GM21619 (cell line): ENCODE data around the gene FRMPD1.
A peak's percentile ranks its signal among the peaks of the same experiment; 100 is the strongest.

ENCODE experiments used
- ATAC-seq: cut with Tn5 transposase; IDR thresholded peaks from one replicate; pipeline ENCODE4 v1.9.1; 2021; ENCODE audit not compliant: unreplicated experiment

FRMPD1 gene

DNA sequence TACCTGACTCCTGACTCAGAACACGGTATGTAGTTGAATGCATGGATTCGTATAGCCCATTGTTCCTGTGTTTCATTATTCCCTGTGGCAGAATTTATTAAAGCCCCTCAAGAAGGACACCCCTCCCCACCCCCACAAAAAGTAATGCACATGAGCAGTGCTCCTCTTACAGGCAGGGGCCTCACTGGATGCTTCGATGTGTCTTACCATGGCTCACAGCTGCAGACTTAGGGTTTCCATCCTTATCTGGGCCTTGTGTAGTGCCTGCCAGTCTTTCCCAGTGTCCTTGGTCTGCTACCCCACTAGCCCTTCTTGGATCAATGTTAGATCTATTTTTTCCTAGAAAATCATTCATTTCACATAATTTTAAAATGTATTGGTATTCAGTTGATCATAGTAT is 119.2 kb downstream of the FRMPD1 start:
- no peak for ATAC-seq

DNA sequence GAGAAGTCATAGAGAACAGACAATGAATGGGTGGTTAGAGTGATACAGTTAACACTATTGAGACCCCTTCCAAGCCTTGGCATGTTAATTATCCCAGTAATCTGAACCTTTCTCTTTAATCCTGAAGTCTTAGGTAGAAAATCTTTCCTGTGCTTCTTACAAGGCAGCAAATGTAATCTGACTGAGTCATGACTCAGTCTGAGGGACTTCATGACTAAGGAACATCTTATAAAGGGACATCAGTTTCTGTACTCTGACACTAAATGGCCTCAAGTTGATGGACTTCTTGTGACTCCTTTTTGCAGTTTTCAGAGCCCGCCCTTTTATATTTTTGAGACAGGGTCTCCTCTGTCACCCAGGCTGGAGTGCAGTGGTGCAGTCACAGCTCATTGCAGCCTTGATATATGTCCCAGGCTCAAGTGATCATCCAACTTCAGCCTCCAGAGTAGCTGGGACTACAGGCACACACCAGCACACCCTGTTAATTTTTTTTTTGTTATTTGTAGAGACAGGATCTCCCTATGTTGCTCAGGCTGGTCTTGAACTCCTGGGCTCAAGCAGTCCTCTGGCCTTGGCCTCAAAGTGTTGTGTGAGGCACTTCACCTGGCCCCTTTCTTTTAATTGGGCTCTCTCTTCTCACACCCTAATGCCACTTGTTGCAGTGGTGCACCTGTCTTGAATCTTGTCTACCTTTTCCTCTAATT is 124.6 kb downstream of the FRMPD1 start:
- no peak for ATAC-seq

DNA sequence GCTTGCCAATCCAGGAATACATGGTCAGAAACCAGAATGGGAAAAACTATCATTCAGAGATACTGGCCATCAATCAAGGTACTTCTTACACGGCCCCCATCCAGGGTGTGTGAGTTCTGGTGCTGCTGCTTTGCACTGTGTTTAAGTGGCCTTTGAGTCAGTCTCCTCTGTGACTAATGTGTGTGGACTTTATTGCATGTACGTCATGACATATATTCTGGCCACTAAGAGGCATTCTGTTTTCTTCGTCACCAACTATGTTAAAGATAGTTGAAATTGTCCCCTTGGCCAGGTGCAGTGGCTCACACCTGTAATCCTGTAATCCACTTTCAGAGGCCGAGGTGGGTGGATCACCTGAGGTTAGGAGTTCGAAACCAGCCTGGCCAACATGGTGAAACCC is 125.6 kb downstream of the FRMPD1 start:
- ATAC-seq, result no peak

DNA sequence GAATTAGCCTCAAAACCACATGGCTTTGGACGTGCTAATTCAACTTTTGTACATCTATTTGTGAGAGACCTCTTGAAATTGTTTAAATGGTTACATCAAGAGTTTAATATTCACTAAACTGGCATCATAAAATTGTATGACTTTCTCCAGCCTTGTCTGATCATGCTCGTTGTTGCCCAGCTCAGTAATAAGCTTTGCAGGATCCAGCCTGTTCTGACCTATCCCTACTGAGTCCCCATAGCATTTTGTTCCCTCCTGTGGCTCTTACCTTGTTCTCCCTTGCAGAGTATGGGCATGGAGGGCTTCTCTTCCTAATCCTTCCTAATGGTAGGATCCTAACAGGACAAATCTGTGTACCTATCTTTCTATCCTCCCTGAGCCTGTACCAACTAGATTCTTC is 127.8 kb downstream of the FRMPD1 start:
- ATAC-seq, result no peak

DNA sequence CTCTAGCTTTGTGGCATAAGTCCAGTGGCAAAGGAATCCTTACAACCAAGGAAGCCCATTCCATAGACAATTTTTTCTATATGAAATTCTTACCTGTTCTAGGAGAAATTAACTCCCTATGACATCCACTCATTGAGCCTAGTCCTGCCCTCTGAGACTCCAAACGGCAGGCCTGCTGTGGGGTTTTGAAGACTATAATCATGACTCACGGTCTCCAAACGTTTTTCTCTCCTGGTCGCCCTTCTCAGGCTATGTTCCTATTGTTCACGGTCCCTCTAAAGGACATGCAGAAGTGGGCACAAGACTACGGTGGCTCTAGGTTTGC is 133.5 kb downstream of the FRMPD1 start:
- ATAC-seq, result no peak

DNA sequence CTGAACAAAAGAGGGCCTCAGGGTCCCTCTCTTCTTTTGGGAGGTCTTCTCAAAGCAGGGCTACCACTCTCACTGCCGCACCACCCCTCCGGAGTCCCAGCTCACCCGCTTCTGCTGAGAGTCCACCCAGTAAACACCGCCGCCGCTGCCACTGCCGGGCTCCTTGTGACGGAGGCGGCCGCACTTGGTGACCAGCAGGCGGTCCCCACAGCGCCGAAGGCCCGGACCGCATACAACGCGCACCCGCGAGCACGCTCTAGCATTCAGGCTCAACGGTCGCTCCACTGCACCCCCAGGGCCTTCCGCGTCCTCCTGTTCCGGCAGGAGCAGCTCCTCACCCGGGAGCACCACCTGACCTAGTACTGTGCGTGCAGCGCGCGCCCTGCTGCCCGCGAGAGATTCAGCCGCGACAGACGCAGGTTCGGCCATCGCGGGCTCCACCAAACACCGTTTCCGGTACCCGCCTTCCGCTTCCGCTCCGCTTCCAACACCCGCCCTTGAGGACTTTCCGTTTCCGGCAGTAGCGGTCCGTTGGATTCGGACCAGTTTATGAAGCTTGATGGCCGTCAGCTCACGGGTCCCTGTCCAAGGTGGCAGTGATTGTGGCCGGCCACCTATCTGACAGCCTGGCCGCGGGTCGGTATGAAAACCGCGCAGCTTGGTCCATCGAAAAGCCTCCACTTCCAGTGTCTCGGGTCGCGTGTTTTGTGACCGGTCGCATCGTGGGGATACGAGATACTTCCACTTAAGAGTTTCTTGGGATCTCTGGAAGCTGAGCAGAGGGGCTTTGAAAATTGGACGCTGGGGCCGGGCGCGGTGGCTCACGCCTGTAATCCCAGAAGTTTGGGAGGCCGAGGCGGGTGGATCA is 134.1 kb downstream of the FRMPD1 start, which contains the start of gene EXOSC3:
Gene EXOSC3, minus strand, starts transcription at position 449 of the 868 bp plus-strand sequence. Its CDS starts 20 bp downstream, at position 429.
- ATAC-seq, result peak; percentile 95

DNA sequence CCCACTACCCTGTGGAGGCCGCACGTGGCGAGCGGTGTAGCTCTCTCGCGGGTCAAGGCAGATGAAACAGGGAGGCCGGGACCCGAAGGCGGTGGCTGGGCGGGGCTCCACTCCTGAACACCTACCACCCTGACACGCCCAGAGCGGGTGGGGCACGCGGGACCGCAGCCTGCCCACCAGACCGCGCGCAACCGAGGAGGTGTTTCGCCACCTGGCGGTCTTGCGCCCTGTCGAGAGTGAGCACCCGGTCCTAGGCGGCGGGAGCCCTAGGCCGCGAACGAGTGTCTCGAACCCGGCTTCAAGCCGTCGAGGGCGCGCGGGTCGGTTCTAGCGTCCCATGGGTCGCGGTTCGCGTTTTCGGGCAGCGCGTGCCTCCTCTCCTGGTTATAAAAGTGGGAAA is 136.3 kb downstream of the FRMPD1 start:
- ATAC-seq, result no peak

DNA sequence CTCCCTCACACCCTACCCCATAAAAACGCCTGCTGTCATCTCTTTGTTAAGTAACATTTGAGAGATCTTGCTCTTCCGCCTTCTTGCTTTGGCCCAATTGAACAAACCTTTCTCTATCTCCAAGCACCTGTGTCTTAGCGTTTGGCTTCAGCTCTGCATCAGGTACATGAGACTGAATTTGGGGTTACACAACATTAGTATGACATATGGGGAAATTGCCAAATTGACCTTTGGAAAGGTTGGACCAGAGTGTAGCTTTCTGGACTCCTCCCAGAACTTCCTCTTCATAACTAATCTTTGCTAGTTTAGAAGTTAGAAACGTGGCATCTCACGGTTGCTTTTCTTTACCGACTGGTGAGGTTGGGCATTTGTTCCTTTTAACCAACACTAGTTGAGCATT is 137.6 kb downstream of the FRMPD1 start:
- no peak for ATAC-seq

DNA sequence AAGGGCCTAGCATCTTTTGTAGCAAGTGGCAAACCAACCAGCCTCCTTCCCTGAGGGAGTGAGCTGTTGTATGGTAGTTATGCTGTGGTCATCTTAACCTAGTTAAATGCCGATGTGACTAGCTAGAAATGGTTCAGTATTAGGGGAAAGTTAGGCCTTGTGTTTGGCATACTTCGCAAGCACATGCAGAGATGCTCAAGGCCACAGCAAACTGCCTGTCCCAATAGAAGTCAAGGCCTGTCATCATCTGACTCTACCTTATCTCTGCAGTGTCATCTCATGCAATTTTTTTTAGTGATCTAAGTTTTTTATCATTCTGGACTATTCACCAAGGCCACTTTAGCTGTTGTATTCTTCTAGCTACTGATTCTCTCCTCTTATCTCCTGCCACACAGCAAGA is 139.3 kb downstream of the FRMPD1 start:
- no peak for ATAC-seq

DNA sequence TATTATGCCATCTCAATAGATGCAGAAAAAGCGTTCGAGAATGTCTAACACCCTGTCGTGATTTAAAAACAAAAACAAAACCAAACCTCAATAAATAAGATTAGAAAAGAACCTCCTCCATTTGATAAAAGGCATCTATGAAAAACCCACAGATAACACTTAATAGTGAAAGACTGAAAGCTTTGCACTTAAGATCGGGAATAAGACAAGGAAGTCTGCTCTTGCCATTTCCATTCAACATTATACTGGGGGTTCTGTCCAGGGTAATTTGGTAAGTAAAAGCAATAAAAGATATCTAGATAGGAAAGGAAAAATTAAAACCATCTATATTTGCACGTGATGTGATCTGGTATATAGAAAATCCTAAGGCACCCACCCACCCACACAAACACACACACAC is 141.4 kb downstream of the FRMPD1 start:
- no peak for ATAC-seq

DNA sequence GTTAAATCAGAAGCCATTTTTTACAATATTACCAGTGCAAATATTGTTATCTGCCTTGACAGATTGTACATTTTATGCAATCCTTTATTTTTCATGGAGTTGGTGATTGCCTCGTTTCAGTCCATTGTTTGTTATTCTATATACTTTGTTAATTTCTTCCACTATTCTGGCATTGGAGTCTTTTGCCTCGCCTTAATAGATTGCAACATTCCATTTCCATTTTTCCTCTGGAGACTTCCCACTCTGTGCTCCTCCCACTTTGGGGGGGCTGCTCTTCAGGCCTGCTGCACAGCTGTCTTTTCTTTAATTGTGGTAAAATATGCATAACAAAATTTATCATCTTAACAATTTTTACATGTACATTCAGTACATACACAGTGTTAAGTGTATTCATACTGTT is 145.5 kb downstream of the FRMPD1 start:
- no peak for ATAC-seq
